ENCODE results near the gene USP6NL. TPM values are rescaled to one million over a fixed set of nuclear protein-coding genes. Genes with fewer than 3 reads are reported as not detected.

USP6NL gene
- total and polyA plus RNA-seq, 9 of the 15 experiments (the other 6 are each of a cell fraction or from before 2014, with no cell fraction given), result 3.2 to 26.6 (median 19.8) TPM

DNA sequence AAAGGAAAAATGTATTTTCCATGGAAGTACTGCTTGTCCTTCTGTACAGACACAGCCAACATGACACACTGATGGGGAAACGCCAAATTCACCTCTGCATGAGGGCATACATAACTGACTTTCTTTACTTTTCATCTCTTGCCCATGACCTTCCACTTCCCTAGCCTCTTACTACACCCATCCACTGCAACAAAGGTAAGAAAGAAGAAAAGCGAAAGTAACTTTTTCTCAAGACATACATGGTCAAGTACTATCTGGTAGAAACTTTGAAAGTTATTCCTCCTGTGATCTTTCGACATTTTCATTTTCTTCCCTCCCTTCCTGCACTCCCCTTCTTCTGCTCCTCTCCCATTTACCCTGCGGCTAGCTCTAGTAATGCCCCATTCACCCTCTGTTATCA is 130.8 kb downstream of the USP6NL start:
- no peak overlapping the region for H3K4me2 ChIP-seq (ENCODE audit: insufficient read depth, low read length)
- intact Hi-C loops (cut with micrococcal nuclease), result no loop called here
- H3K36me3 ChIP-seq (ENCODE audit: control insufficient read depth, insufficient read depth, low read length), result peaks cover 76% of the 10 kb centered on the region
- TF ChIP-seq, protein P1, sequence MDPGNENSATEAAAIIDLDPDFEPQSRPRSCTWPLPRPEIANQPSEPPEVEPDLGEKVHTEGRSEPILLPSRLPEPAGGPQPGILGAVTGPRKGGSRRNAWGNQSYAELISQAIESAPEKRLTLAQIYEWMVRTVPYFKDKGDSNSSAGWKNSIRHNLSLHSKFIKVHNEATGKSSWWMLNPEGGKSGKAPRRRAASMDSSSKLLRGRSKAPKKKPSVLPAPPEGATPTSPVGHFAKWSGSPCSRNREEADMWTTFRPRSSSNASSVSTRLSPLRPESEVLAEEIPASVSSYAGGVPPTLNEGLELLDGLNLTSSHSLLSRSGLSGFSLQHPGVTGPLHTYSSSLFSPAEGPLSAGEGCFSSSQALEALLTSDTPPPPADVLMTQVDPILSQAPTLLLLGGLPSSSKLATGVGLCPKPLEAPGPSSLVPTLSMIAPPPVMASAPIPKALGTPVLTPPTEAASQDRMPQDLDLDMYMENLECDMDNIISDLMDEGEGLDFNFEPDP (CRISPR knock-in tag; IDR thresholded peaks at IDR 0.05), result no peak
- TF ChIP-seq POLR2A (conservative IDR thresholded peaks at IDR 0.05) (no peak), NR3C1 (CRISPR knock-in tag; IDR thresholded peaks at IDR 0.05) (no peak), PTBP1 (IDR thresholded peaks at IDR 0.05; ENCODE audit: low read depth, low read length) (no peak), ZNF121 (CRISPR knock-in tag; conservative IDR thresholded peaks at IDR 0.05) (no peak), RAD21 (CRISPR knock-in tag; conservative IDR thresholded peaks at IDR 0.05 in 1 of 2, IDR thresholded peaks at IDR 0.05 in 1 of 2) (no peak), TRIM28 (IDR thresholded peaks at IDR 0.05) (no peak), TAF15 (IDR thresholded peaks at IDR 0.05; ENCODE audit: low read depth, low read length) (no peak), CC2D1A (IDR thresholded peaks at IDR 0.05) (no peak), RFX5 (IDR thresholded peaks at IDR 0.05; ENCODE audit: low read depth, low read length) (no peak)
- TF ChIP-seq, protein P2, sequence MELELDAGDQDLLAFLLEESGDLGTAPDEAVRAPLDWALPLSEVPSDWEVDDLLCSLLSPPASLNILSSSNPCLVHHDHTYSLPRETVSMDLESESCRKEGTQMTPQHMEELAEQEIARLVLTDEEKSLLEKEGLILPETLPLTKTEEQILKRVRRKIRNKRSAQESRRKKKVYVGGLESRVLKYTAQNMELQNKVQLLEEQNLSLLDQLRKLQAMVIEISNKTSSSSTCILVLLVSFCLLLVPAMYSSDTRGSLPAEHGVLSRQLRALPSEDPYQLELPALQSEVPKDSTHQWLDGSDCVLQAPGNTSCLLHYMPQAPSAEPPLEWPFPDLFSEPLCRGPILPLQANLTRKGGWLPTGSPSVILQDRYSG (tag; conservative IDR thresholded peaks at IDR 0.05; ENCODE audit: low read depth), result no peak
- TF ChIP-seq, protein P3, sequence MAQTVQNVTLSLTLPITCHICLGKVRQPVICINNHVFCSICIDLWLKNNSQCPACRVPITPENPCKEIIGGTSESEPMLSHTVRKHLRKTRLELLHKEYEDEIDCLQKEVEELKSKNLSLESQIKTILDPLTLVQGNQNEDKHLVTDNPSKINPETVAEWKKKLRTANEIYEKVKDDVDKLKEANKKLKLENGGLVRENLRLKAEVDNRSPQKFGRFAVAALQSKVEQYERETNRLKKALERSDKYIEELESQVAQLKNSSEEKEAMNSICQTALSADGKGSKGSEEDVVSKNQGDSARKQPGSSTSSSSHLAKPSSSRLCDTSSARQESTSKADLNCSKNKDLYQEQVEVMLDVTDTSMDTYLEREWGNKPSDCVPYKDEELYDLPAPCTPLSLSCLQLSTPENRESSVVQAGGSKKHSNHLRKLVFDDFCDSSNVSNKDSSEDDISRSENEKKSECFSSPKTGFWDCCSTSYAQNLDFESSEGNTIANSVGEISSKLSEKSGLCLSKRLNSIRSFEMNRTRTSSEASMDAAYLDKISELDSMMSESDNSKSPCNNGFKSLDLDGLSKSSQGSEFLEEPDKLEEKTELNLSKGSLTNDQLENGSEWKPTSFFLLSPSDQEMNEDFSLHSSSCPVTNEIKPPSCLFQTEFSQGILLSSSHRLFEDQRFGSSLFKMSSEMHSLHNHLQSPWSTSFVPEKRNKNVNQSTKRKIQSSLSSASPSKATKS (CRISPR knock-in tag; IDR thresholded peaks at IDR 0.05), result no peak
- TF ChIP-seq, protein P4, sequence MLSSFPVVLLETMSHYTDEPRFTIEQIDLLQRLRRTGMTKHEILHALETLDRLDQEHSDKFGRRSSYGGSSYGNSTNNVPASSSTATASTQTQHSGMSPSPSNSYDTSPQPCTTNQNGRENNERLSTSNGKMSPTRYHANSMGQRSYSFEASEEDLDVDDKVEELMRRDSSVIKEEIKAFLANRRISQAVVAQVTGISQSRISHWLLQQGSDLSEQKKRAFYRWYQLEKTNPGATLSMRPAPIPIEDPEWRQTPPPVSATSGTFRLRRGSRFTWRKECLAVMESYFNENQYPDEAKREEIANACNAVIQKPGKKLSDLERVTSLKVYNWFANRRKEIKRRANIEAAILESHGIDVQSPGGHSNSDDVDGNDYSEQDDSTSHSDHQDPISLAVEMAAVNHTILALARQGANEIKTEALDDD (IDR thresholded peaks at IDR 0.05), result no peak
- H3K27me3 ChIP-seq (ENCODE audit: control insufficient read depth in 2 of 2, insufficient read depth in 2 of 2, low read length in 2 of 2), result no peaks in the 10 kb centered on the region
- H3K27ac ChIP-seq (ENCODE audit: extremely low read depth, low read depth, low read length), result no peak overlapping the region
- H3K9me3 ChIP-seq (replicated peaks; ENCODE audit: control insufficient read depth, insufficient read depth, low read depth, low read length), result no peaks in the 10 kb centered on the region
- H4K20me1 ChIP-seq (replicated peaks; ENCODE audit: control insufficient read depth, insufficient read depth, low read length), result no peaks in the 10 kb centered on the region
- H2AFZ ChIP-seq (ENCODE audit: low read depth, low read length), result no peak overlapping the region
- H3K9ac ChIP-seq (ENCODE audit: insufficient read depth in 1 of 2, low read depth in 2 of 2, low read length in 2 of 2), result no peak overlapping the region
- no peaks in the 10 kb centered on the region; the same call in 2 of the 3 replicates for H3K79me2 ChIP-seq (ENCODE audit: control insufficient read depth, insufficient read depth, low read length)
- POLR2A ChIA-PET, result no interaction called here
- 93% methylated on average over 4 of the region's 4 CpGs for WGBS (ENCODE audit: insufficient coverage, low coverage, missing lambda C conversion rate)
- H3K4me1 ChIP-seq (replicated peaks in 1 of 2; ENCODE audit: control insufficient read depth in 2 of 2, insufficient read depth in 2 of 2, low read length in 2 of 2), result no peaks in the 10 kb centered on the region
- ATAC-seq (no peak), FAIRE-seq (no peak), DNase-seq (ENCODE audit: extremely low read depth in 1 of 4, low spot score in 3 of 4) (no peak)
- no peaks in the 10 kb centered on the region for H3K9me1 ChIP-seq (ENCODE audit: control insufficient read depth, insufficient read depth, low read length)
- in situ Hi-C loops (cut with MboI), result no loop called here
- BruUV-seq (replicated peaks), result no TSS peak
- CTCF ChIA-PET (ENCODE audit: low intra/inter-chr PET ratio), result no interaction called here
- H3K4me3 ChIP-seq, result no peak overlapping the region
